Thyroid gland (tissue), 4 donors: ENCODE measurements around the gene SHC4. TPM values are rescaled to one million over a fixed set of nuclear protein-coding genes. Genes with fewer than 3 reads are reported as not detected.

ENCODE experiments used
- DNase-seq, 2 donors: peaks; one replicate each; pipeline ENCODE4 v3.0.0-alpha.2; 2019
- H3K27ac ChIP-seq, 3 donors: fragments of 200-600 bp; sonication (generic); 1 replicate in 2 of 3; 2 replicates in 1 of 3; pipeline ENCODE4 v1.5.1; 2016 to 2019; ENCODE audit warnings: mild to moderate bottlenecking in 1 of 3, moderate library complexity in 1 of 3
- H3K27me3 ChIP-seq: fragments of 200-600 bp; sonication (generic); one replicate; pipeline ENCODE4 v1.5.1; 2019
- H3K36me3 ChIP-seq, 2 donors: fragments of 200-600 bp; sonication (generic); one replicate each; pipeline ENCODE4 v1.5.1; 2016 to 2019
- H3K4me1 ChIP-seq, 2 donors: fragments of 200-600 bp; sonication (generic); one replicate each; pipeline ENCODE4 v1.5.1; 2017 to 2019
- H3K4me3 ChIP-seq, 3 donors: fragments of 200-600 bp; sonication (generic); replicated peaks in 1 of 3; 1 replicate in 2 of 3; 2 replicates in 1 of 3; pipeline ENCODE4 v1.5.1; 2016; ENCODE audit warnings: mild to moderate bottlenecking in 1 of 3
- H3K9me3 ChIP-seq: fragments of 200-600 bp; sonication (generic); one replicate; pipeline ENCODE4 v1.5.1; 2017
- CTCF ChIP-seq, 6 experiments: fragments of 200-600 bp in 3 of 6; fragments of 450-650 bp in 3 of 6; sonication (generic) in 3 of 6; IDR thresholded peaks; one replicate each; pipeline ENCODE4 v1.5.1; 2016 to 2019; ENCODE audit warnings: antibody characterized with exemption in 6 of 6, mild to moderate bottlenecking in 2 of 6, inconsistent platforms in 1 of 6, moderate library complexity in 1 of 6
- POLR2A ChIP-seq, 2 donors: fragments of 450-650 bp; IDR thresholded peaks; one replicate each; pipeline ENCODE4 v1.6.1; 2017; ENCODE audit warnings: antibody characterized with exemption in 2 of 2, mild to moderate bottlenecking in 2 of 2, moderate library complexity in 1 of 2
- WGBS, 2 donors: methylation state at CpG; one replicate each; pipeline ENCODE4 v1.1.5; 2017; 5-methylcytosine and 5-hydroxymethylcytosine counted together
- intact Hi-C: fragments of 100-400 bp; cut with DNase I; formaldehyde crosslinking; loops from one replicate; pipeline ENCODE4 v1.15.1; 2023
- total RNA-seq, 4 donors: library from RNA; depleted of rRNA; stranded (reverse); fragments of >200 nt; gene quantifications; one replicate each; pipeline ENCODE4 v1.2.3, GENCODE V29; 2016

Gene SHC4
- total RNA-seq, 4 donors from 2014 or later = 0.13 to 1.1 (median 0.49) TPM

GRCh38 chr15:48905847-48906246, 57.9 kb downstream of the SHC4 start:
- TF ChIP-seq CTCF (IDR thresholded peaks at IDR 0.05) (no peak), POLR2A (IDR thresholded peaks at IDR 0.05) (no peak)
- H3K36me3 ChIP-seq = no peaks in the 10 kb centered on the region
- no peak for DNase-seq
- H3K27me3 ChIP-seq = no peaks in the 10 kb centered on the region
- intact Hi-C loops = no loop called here
- H3K9me3 ChIP-seq = no peaks in the 10 kb centered on the region
- no peaks in the 10 kb centered on the region for H3K4me1 ChIP-seq
- H3K4me3 ChIP-seq = no peak overlapping the region
- H3K27ac ChIP-seq = no peak overlapping the region
- 74 to 88% methylated on average over 1 of the region's 1 CpG for WGBS, 2 donors

- intact Hi-C loops = no loop called here
- Histone ChIP-seq H3K9me3 (no peaks in the 10 kb centered on the region), H3K4me1 (no peaks in the 10 kb centered on the region), H3K27me3 (no peaks in the 10 kb centered on the region), H3K36me3 (no peaks in the 10 kb centered on the region), H3K27ac (no peak overlapping the region), H3K4me3 (no peak overlapping the region)
- TF ChIP-seq CTCF (IDR thresholded peaks at IDR 0.05) = no peak
- TF ChIP-seq POLR2A (IDR thresholded peaks at IDR 0.05) = no peak
- DNase-seq = no peak
Measured at GRCh38 chr15:48905216-48905615, 58.5 kb downstream of the SHC4 start.

- H3K27me3 ChIP-seq = no peaks in the 10 kb centered on the region
- 95 to 99% methylated on average over 4 of the region's 4 CpGs for WGBS, 2 donors
- intact Hi-C loops = no loop called here
- H3K4me3 ChIP-seq = no peak overlapping the region
- H3K36me3 ChIP-seq = no peaks in the 10 kb centered on the region
- no peak overlapping the region for H3K27ac ChIP-seq
- no peak for TF ChIP-seq CTCF (IDR thresholded peaks at IDR 0.05)
- no peak for TF ChIP-seq POLR2A (IDR thresholded peaks at IDR 0.05)
- no peaks in the 10 kb centered on the region for H3K9me3 ChIP-seq
- H3K4me1 ChIP-seq = no peaks in the 10 kb centered on the region
- DNase-seq = no peak
Measured at GRCh38 chr15:48904758-48905157, 59.0 kb downstream of the SHC4 start.

- DNase-seq = no peak
- Histone ChIP-seq H3K4me1 (no peaks in the 10 kb centered on the region), H3K4me3 (no peak overlapping the region), H3K27me3 (no peaks in the 10 kb centered on the region), H3K27ac (no peak overlapping the region), H3K36me3 (no peaks in the 10 kb centered on the region), H3K9me3 (no peaks in the 10 kb centered on the region)
- no peak for TF ChIP-seq CTCF (IDR thresholded peaks at IDR 0.05)
- TF ChIP-seq POLR2A (IDR thresholded peaks at IDR 0.05) = no peak
- intact Hi-C loops = no loop called here
- WGBS, 2 donors = 93 to 95% methylated on average over 4 of the region's 4 CpGs
Measured at GRCh38 chr15:48899793-48900192, 63.9 kb downstream of the SHC4 start.

- no peak for DNase-seq
- Histone ChIP-seq H3K36me3 (no peaks in the 10 kb centered on the region), H3K9me3 (no peaks in the 10 kb centered on the region), H3K4me3 (no peak overlapping the region), H3K4me1 (no peaks in the 10 kb centered on the region), H3K27ac (no peak overlapping the region), H3K27me3 (no peaks in the 10 kb centered on the region)
- WGBS, 2 donors = 71 to 75% methylated on average over 2 of the region's 2 CpGs
- no peak for TF ChIP-seq POLR2A (IDR thresholded peaks at IDR 0.05)
- no peak for TF ChIP-seq CTCF (IDR thresholded peaks at IDR 0.05)
- intact Hi-C loops = no loop called here
Measured at GRCh38 chr15:48898446-48898845, 65.3 kb downstream of the SHC4 start.
